ENCODE results near the gene FBP1.

The FBP1 gene

GRCh38 chr9:94666364-94667099, 27.2 kb upstream of the FBP1 start:
- TF ChIP-seq ZFX (IDR thresholded peaks at IDR 0.05; ENCODE audit: borderline replicate concordance) (no peak), CTCF (IDR thresholded peaks at IDR 0.05) (no peak)
- no peak overlapping the region for H3K27ac ChIP-seq

GRCh38 chr9:94665613-94666012, 26.3 kb upstream of the FBP1 start:
- TF ChIP-seq CTCF (IDR thresholded peaks at IDR 0.05) (no peak), ZFX (IDR thresholded peaks at IDR 0.05; ENCODE audit: borderline replicate concordance) (no peak)
- no peak overlapping the region for H3K27ac ChIP-seq

- no peak overlapping the region for H3K27ac ChIP-seq
- TF ChIP-seq ZFX (IDR thresholded peaks at IDR 0.05; ENCODE audit: borderline replicate concordance) (no peak), CTCF (IDR thresholded peaks at IDR 0.05) (no peak)
These were observed 25.5 kb upstream of the FBP1 start for GRCh38 chr9:94664801-94665200.

GRCh38 chr9:94663640-94664039, 24.3 kb upstream of the FBP1 start:
- H3K27ac ChIP-seq, result no peak overlapping the region
- TF ChIP-seq CTCF (IDR thresholded peaks at IDR 0.05) (no peak), ZFX (IDR thresholded peaks at IDR 0.05; ENCODE audit: borderline replicate concordance) (no peak)

- TF ChIP-seq CTCF (IDR thresholded peaks at IDR 0.05), result no peak
- TF ChIP-seq ZFX (IDR thresholded peaks at IDR 0.05; ENCODE audit: borderline replicate concordance), result no peak
- H3K27ac ChIP-seq, result no peak overlapping the region
These were observed 23.8 kb upstream of the FBP1 start for GRCh38 chr9:94663140-94663539.

- no peak overlapping the region for H3K27ac ChIP-seq
- TF ChIP-seq CTCF (IDR thresholded peaks at IDR 0.05) (no peak), ZFX (IDR thresholded peaks at IDR 0.05; ENCODE audit: borderline replicate concordance) (no peak)
These were observed 17.9 kb upstream of the FBP1 start for GRCh38 chr9:94657021-94657725.

GRCh38 chr9:94656200-94656599, 16.9 kb upstream of the FBP1 start:
- H3K27ac ChIP-seq, result no peak overlapping the region

More at GRCh38 chr9:94656200-94656599, 16.9 kb upstream of the FBP1 start:
- TF ChIP-seq CTCF (IDR thresholded peaks at IDR 0.05), result no peak
- no peak for TF ChIP-seq ZFX (IDR thresholded peaks at IDR 0.05; ENCODE audit: borderline replicate concordance)

Data from 22Rv1 (cell line).